LNCaP clone FGC (cell line): ENCODE results near the gene AK8.
"Not testable (repeated sequence)": the region's sequence is repeated elsewhere in the genome, so short reads cannot be mapped to it uniquely, and the experiment has no call there.

Source experiments
- DNase-seq: peaks from one replicate; pipeline ENCODE4 v3.0.0-alpha.2; 2011; ENCODE audit warnings: low read depth
- H3K4me3 ChIP-seq: 2 replicates; pipeline ENCODE4 v1.5.1; 2011; ENCODE audit warnings: mild to moderate bottlenecking, low read depth, low read length, control low read depth
- CTCF ChIP-seq: IDR thresholded peaks from 2 replicates; pipeline ENCODE4 v1.5.1; 2012; ENCODE audit warnings: mild to moderate bottlenecking; ENCODE audit not compliant: control insufficient read depth, insufficient read depth; ENCODE audit errors: extremely low read depth

AK8 gene

GRCh38 chr9:132775720-132776119, 102.4 kb downstream of the AK8 start:
- DNase-seq = no peak
- TF ChIP-seq CTCF = no peak
- no peak overlapping the region for H3K4me3 ChIP-seq

GRCh38 chr9:132774886-132775285, 103.2 kb downstream of the AK8 start:
- H3K4me3 ChIP-seq = no peak overlapping the region
- TF ChIP-seq CTCF = no peak

GRCh38 chr9:132773764-132774339, 104.2 kb downstream of the AK8 start:
- no peak for TF ChIP-seq CTCF
- no peak for DNase-seq
- H3K4me3 ChIP-seq = no peak overlapping the region

More at GRCh38 chr9:132774886-132775285, 103.2 kb downstream of the AK8 start:
- no peak for DNase-seq

GRCh38 chr9:132773093-132773492, 105.0 kb downstream of the AK8 start:
- TF ChIP-seq CTCF = no peak
- H3K4me3 ChIP-seq = no peak overlapping the region
- no peak for DNase-seq

- not testable (repeated sequence) for DNase-seq, H3K4me3 ChIP-seq
Measured at GRCh38 chr9:132771752-132772151, 106.3 kb downstream of the AK8 start.

- TF ChIP-seq CTCF = no peak
- no peak overlapping the region for H3K4me3 ChIP-seq
- no peak for DNase-seq
Measured at GRCh38 chr9:132770770-132771310, 107.2 kb downstream of the AK8 start.

- no peak for DNase-seq
- H3K4me3 ChIP-seq = peak overlapping the region; percentile 49
- TF ChIP-seq CTCF = no peak
Measured at GRCh38 chr9:132769906-132770769, 107.9 kb downstream of the AK8 start.
